ENCODE measurements around the gene TDRD10. TPM values are rescaled to one million over a fixed set of nuclear protein-coding genes. Genes with fewer than 3 reads are reported as not detected.

Gene TDRD10
- total and polyA plus RNA-seq, 2 of the 4 experiments (the other 2 are of a cell fraction), result not detected

GRCh38 chr1:154586641-154587040, 84.6 kb downstream of the TDRD10 start:
- no peak overlapping the region for H2BK20ac ChIP-seq (ENCODE audit: low read depth, low read length)
- H3K27ac ChIP-seq (ENCODE audit: insufficient read depth, low read length), result no peak overlapping the region
- POLR2A ChIA-PET (ENCODE audit: unreplicated experiment), result no interaction called here

More at GRCh38 chr1:154586641-154587040, 84.6 kb downstream of the TDRD10 start:
- Histone ChIP-seq H2AFZ (replicated peaks; ENCODE audit: low read length, poor library complexity) (no peak overlapping the region), H4K5ac (ENCODE audit: low read depth, low read length) (no peak overlapping the region), H3K18ac (ENCODE audit: low read depth, low read length) (no peak overlapping the region), H3K79me1 (ENCODE audit: low read depth in 1 of 2, low read length in 2 of 2) (peaks cover 11 to 57% of the 10 kb centered on the region in 2 experiments), H2AK9ac (replicated peaks; ENCODE audit: low read depth, low read length, poor library complexity) (no peak overlapping the region), H3K4me2 (ENCODE audit: low read depth, low read length) (no peak overlapping the region), H3K9me1 (ENCODE audit: insufficient read depth, low read length) (peaks cover 18% of the 10 kb centered on the region), H3K4me1 (ENCODE audit: control insufficient read depth, insufficient read depth, low read length) (peaks cover 11% of the 10 kb centered on the region), H4K8ac (ENCODE audit: low read depth in 2 of 2, low read length in 2 of 2) (no peak overlapping the region), H2BK5ac (ENCODE audit: low read depth, low read length, poor library complexity, severe bottlenecking) (no peak overlapping the region), H3K36me3 (ENCODE audit: control insufficient read depth, insufficient read depth, low read length) (peaks cover 86% of the 10 kb centered on the region), H3K4me3 (ENCODE audit: insufficient read depth, low read depth, low read length) (no peak overlapping the region), H3K9me3 (ENCODE audit: control insufficient read depth, insufficient read depth, low read length) (no peaks in the 10 kb centered on the region), H4K20me1 (ENCODE audit: insufficient read depth, low read length) (peaks cover 50% of the 10 kb centered on the region), H3K56ac (ENCODE audit: extremely low read depth, insufficient read depth, low read length) (no peak overlapping the region), H2BK15ac (ENCODE audit: low read depth, low read length) (no peak overlapping the region), H3K4ac (ENCODE audit: low read depth, low read length) (no peak overlapping the region), H4K91ac (ENCODE audit: insufficient read depth, low read depth, low read length) (no peak overlapping the region), H2AK5ac (ENCODE audit: low read depth, low read length) (no peak overlapping the region), H3K23ac (ENCODE audit: low read depth, low read length) (no peak overlapping the region), H3K9ac (ENCODE audit: low read depth, low read length) (no peak overlapping the region), H3K14ac (replicated peaks; ENCODE audit: low read depth, low read length) (no peak overlapping the region), H2BK120ac (ENCODE audit: low read depth, low read length) (no peak overlapping the region), H3K27me3 (ENCODE audit: control insufficient read depth, insufficient read depth, low read length) (no peaks in the 10 kb centered on the region)
- CTCF ChIA-PET, result no interaction called here
- no TSS peak for BruUV-seq (replicated peaks)
- 100% methylated on average over 1 of the region's 6 CpGs; no CpG with 5 or more reads in 1 of the 2 experiments for WGBS, 2 experiments (ENCODE audit: extremely low coverage in 2 of 2, insufficient read length in 1 of 2)
- dilution Hi-C loops (cut with HindIII; ENCODE audit: low sequenced_read_pairs, unreplicated experiment) (no loop called here), in situ Hi-C loops (cut with MboI; ENCODE audit: low sequenced_read_pairs) (no loop called here), intact Hi-C loops (cut with micrococcal nuclease) (no loop called here)
- TF ChIP-seq BHLHE40 (IDR thresholded peaks at IDR 0.05; ENCODE audit: low read depth, low read length) (no peak), RFX5 (IDR thresholded peaks at IDR 0.05; ENCODE audit: low read depth, low read length) (no peak), CEBPB (IDR thresholded peaks at IDR 0.05; ENCODE audit: low read depth, low read length) (no peak), MXI1 (IDR thresholded peaks at IDR 0.05; ENCODE audit: borderline replicate concordance, low read depth, low read length) (no peak)
- ATAC-seq (ENCODE audit: low read depth) (no peak), DNase-seq (no peak)

All from IMR-90 (cell line).